ENCODE data around the gene DEFB110. TPM values are rescaled to one million over a fixed set of nuclear protein-coding genes. Genes with fewer than 3 reads are reported as not detected.

Gene DEFB110
- not detected for polyA plus RNA-seq

DNA sequence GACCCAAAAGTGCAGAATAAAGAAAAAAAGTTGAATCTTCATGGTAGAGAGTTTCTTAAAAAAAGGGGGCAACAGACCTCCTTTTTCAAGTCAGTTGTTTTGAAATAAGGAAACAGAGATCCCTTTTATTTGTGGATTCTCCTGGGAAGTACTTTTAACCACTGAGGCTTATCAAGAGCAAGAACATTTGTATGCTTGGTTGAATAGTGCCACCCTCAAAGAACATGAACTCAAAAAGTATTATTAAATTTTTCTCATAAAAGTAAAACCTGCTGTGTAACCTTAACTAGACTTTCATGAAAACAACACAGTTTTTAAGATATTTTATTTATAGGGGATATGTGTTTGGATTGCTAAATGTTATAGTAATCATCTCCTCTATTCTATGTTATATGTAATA, at the start of gene DEFB110:
Gene DEFB110, minus strand, starts transcription at position 101 of the 400 bp plus-strand sequence. Its CDS starts 59 bp downstream, at position 42.
- no peak within 1 kb of the TSS for H3K27ac ChIP-seq (ENCODE audit: low read depth, low read length)

DNA sequence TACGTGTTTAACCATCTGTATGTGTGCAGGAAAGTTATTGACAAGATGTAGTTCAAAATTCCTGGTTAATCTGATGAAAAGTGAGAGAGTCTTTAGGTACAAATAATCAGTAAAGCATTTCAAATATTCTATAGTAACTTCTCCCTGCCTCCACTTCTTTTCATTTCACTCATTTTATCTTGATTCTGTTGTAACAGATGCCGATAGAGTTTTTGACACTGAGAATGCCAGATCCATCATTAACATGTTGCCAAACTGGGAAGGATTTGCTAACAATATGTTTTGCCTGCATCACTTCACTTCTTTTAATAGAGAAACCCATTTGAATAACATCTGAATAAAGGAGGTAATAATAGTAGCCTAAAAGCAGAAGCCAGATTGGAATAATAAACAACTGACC, 48.3 kb upstream of the DEFB110 start:
- 70 to 82% (median 81%) methylated on average over 2 of the region's 2 CpGs for WGBS, 3 donors
- H3K27ac ChIP-seq (ENCODE audit: low read depth, low read length) = no peak overlapping the region

DNA sequence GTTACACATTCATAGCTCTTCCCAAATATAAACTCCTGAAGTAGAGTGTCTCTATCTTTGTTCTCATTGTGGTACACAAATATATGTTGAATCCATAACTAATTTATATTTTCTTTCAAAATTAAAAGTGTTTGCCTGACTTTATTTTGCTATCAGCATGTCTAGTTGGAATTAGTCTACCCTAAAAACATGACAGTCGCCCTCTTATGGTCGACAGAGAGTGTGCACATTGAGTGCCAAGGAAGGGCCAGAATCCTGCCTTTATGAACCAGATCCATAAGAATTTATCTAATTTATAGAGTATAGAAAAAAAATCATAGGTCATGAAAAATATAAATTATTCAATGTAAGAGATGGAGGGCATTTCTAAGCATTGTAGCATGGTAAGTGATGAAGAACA, 40.3 kb upstream of the DEFB110 start:
- no peak overlapping the region for H3K27ac ChIP-seq (ENCODE audit: low read depth, low read length)
- 5 to 10% (median 6%) methylated on average over 2 of the region's 2 CpGs for WGBS, 3 donors

DNA sequence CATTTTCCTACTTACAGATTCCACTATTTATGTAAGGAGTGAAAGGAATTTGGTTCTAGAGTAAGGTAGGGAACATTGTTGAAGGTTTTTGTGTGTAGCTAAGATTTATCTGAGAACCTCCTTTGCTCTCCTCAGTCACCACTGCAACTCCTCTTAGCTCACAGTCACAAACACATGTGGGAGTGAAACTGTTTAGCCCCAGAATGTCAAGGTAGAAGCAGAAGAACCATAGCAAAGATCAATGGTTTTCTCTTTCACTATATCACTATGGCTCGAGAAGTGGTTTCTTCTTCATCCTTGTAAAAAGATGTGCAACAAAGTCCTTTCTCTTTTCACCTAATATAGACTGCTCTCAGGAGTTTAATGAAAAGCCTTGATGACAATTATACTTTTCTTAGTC, 34.4 kb upstream of the DEFB110 start:
- WGBS, 3 donors = 76 to 81% (median 77%) methylated on average over 1 of the region's 1 CpG
- no peak overlapping the region for H3K27ac ChIP-seq (ENCODE audit: low read depth, low read length)

DNA sequence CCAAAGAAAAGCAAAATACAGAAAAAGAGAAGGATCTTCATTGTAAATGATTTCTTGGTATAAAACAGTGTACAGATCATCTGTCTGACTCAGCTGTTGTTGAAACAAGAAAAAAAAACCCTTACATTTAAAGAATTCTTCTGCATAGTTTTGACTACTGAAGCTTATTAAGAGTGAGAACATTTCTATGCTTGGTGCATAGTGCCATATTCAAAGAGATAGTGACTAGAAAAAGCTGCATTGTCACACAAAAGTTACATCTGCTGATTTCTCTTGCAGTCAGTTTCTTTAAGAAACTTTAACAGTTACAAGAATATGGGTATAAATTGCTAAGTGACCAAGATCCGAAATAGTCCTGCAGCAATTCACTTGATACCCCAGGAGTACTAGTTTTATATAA, 28.0 kb upstream of the DEFB110 start, which contains the start of gene DEFB112:
Gene DEFB112, minus strand, starts transcription at position 101 of the 400 bp plus-strand sequence. Its CDS starts 60 bp downstream, at position 41.
- H3K27ac ChIP-seq (ENCODE audit: low read depth, low read length) = no peak within 1 kb of the TSS
- 69 to 77% (median 76%) methylated on average over 1 of the region's 1 CpG for WGBS, 3 donors

DNA sequence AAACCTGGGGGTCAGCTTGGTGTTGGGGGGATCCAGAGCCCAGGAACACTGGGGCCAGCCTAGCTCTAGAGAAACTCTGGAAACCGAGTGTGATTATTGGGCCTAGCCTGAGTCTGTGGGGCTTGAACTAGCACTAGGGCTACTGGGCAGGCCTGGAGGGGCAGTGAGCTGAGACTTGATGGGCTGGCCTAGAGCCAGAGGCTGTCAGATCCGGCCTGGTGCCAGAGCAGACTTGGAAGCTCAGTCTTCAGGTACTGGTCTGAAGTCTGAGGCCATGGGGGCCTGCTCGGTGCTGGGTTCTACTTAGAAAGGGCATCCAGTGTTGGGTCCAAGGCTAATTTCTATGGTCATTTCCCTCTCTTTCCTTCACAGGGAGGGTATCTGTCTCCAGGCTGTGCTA, 25.2 kb upstream of the DEFB110 start:
- 69 to 76% (median 72%) methylated on average over 3 of the region's 3 CpGs for WGBS, 3 donors

DNA sequence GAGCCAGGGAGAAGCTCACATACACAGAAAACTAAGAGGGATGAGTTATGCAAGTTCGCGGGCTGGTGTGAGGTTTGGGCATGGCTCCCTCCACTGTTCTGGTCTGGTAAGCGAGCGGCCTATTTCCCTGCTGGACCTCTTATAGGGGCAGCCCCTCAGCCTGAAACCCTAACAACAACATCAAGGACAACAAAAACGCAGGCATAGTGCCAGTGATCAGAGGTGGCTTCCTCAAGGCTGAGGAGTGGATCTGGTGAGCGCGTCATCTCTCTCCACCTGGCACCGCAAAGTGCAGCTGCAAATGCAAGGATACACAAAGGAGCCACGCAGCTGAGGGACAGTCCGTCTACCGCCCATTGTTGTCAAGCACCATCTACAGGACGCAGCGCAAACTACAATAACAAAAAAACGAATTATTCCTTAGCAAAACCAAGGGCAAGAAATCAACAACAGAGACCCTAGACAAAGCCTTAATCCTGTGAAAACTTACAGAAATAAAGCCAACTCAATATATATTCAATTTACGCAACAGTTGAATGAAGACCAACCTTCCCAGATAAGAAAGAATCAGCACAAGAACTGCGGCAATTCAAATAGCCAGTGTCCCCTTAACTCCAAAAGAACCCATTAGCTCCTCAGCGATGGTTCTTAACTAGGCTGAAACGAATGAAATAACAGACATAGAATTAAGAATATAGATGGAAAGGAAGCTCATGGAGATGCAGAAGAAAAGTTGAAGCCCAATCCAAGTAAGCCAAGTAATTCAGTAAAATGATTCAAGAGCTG, 9.2 kb upstream of the DEFB110 start:
- WGBS, 3 donors = 40 to 49% (median 47%) methylated on average over 18 of the region's 18 CpGs
- H3K27ac ChIP-seq (ENCODE audit: low read depth, low read length) = no peak overlapping the region

More for the DNA sequence above, 25.2 kb upstream of the DEFB110 start:
- no peak overlapping the region for H3K27ac ChIP-seq (ENCODE audit: low read depth, low read length)

DNA sequence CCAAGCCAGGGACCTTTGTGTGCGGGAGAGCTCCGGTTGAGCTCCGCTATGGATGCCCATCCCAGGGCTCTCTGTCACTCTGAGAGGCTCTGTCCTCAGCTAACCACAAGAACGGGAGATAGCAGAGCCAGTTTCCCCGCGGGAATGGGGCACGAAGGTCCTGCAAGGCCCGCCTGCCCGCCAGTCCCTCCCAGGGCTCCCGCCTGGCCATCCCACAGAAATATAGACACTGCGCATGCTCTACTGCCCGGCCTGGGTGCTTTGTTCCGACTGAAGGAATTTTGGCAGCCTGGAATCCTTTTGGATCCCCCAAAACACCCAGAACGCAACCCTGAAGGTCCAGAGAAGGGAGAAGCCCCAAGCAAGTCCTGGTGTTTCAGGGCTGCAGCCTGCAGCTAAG, 8.6 kb upstream of the DEFB110 start:
- no peak overlapping the region for H3K27ac ChIP-seq (ENCODE audit: low read depth, low read length)
- WGBS, 3 donors = 83 to 87% (median 85%) methylated on average over 14 of the region's 14 CpGs

DNA sequence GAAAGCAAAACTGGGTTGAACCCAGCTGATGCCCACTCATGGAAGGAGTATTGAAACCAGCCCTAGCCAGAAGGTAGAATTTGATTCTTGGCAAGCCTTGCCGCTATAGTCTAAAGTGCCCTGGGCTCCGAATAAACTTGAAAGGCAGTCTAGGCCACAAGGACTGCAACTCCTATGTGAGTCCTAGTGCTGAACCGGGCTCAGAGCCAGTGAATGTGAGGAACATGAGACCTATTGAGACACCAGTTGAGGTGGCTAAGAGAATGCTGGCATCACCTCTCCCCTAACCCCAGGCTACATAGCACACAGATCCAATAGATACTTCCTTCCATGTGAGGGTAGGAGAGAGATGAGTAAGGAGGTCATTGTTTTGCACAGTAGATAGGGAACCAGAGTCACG, 3.5 kb upstream of the DEFB110 start:
- no peak overlapping the region for H3K27ac ChIP-seq (ENCODE audit: low read depth, low read length)
- 86 to 87% (median 86%) methylated on average over 4 of the region's 4 CpGs for WGBS, 3 donors

DNA sequence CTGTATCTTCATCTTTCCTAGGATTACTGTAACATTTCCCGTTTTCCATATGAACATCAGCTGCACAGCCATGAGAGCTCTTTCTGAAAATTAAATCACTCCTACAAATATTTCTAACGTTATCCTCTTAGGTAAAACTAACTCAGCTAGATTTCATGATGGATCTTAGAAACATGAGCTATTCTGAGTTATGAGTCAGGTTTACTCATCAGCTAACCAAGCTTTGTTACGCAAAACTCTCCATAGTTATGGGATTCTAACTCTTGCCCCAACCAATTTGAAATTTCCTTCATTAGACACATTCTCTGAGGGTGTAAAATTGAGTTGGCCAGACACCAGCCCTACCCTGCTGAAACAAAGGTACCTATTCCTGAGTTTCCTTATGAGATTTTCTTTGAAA, 14.0 kb downstream of the DEFB110 start:
- 80 to 85% (median 80%) methylated on average over 3 of the region's 3 CpGs for WGBS, 3 donors
- no peak overlapping the region for H3K27ac ChIP-seq (ENCODE audit: low read depth, low read length)

DNA sequence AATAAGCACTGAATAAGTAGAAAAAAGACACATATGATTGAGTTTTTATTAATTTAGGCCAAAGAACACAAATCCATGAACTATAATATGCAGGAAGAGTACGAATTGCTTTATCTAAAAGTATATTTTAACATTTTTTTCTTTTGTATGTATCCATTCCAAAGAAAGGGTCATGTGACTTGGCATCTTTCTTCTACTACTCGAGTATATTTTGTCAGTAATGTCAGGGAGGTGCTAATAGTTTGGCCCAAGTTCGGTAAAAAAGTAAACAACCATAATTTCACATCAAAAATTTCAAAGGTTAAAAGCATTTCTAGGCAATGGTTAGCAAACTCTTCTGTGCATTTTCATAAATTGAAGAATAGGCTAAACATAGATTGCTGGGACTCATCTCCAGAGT, 18.7 kb downstream of the DEFB110 start:
- H3K27ac ChIP-seq (ENCODE audit: low read depth, low read length) = no peak overlapping the region
- WGBS, 3 donors = 47 to 56% (median 48%) methylated on average over 3 of the region's 3 CpGs

DNA sequence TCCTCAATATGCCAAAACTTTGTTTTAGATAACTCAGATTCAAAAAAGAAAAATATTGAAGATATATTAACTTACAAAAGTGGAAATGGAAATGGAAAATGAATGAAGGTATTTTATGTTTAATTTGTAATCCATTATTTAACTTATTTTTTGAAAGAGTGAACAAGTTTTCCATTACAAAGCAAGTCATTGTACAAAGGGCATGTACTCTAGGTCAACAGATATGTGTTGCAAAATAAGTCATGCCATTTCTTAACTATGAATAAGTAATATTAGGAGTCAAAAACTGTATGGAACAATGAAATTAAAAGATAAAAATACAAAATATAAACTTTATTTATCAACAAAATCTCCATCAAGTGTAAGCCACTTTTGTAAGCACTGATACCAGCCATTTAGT, 26.5 kb downstream of the DEFB110 start:
- no peak overlapping the region for H3K27ac ChIP-seq (ENCODE audit: low read depth, low read length)

DNA sequence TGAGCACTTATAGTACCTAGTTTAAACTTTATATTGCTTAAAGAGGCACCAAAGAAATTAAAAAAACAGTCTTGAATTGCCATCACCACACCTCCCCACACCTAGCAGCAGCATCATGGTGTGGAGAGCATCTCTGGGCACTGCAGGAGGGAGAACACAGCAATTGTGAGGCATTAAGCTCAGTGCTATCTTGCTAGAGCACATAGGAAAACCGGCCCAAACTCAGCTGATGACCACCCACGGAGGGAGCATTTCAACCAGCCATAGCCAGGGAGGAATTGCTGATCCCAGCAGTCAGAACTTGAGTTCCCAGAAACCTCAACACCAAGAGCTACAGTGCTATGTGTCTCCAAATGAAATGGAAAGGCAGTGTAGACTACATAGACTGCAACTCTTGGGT, 32.9 kb downstream of the DEFB110 start:
- 62 to 66% (median 65%) methylated on average over 2 of the region's 2 CpGs for WGBS, 3 donors
- H3K27ac ChIP-seq (ENCODE audit: low read depth, low read length) = no peak overlapping the region

DNA sequence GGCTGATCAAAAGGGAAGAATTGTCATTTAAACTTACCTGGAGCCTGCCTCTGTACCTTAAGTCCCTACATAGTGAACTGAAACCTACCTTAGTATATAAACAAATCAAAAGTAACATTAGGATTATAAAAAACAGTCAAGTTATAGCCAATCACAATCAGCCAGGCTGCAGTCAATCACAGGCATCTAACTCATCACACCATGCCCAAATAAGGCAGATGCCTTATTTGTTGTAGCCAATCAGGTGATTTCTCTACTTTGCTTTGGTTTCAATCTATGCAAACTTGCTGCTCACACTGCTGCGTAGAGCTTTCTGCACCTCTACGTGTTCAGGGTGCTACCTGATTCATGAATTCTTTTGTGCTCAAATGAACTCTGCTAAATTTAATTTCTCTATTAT, 34.0 kb downstream of the DEFB110 start:
- WGBS, 3 donors = 91 to 93% (median 91%) methylated on average over 2 of the region's 2 CpGs
- H3K27ac ChIP-seq (ENCODE audit: low read depth, low read length) = no peak overlapping the region

DNA sequence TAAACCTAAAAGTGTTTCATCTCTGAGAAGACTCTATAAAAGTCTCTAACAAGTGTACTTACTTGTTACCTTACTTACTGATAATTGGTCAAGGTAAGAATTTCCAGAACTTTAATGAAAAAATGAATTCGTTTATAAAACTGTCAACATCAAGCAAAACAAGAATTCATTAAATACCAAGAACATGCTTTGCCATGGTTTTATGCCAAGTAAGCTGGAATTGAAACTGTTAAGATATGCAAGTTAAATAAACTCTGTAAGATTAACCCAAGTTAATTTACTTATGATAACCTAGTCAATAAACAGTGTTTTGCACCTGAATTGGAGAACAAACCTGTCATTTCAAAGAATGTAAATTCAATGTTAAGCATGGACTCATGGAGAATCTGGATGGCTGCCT, 35.2 kb downstream of the DEFB110 start:
- H3K27ac ChIP-seq (ENCODE audit: low read depth, low read length) = no peak overlapping the region
- WGBS, 3 donors = 32 to 66% (median 39%) methylated on average over 1 of the region's 1 CpG

DNA sequence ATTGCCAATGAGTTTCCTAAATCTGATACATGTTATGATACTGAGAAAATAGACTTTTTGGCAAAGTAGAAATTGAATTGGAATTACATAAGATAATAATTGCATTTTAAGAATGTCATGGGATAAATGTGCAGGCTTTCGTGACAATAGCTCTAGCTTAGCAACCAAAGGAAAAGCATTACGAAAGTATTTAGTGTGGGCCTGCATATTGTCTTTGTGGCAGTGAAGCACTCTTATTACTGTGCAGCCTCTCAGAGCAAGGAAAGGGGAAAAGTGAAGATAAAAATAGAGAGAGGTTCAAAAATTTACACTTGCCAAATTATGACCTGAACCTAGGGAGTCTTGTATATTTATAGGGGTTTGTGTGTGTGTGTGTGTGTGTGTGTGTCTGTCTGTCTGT, 39.7 kb downstream of the DEFB110 start:
- no peak overlapping the region for H3K27ac ChIP-seq (ENCODE audit: low read depth, low read length)

DNA sequence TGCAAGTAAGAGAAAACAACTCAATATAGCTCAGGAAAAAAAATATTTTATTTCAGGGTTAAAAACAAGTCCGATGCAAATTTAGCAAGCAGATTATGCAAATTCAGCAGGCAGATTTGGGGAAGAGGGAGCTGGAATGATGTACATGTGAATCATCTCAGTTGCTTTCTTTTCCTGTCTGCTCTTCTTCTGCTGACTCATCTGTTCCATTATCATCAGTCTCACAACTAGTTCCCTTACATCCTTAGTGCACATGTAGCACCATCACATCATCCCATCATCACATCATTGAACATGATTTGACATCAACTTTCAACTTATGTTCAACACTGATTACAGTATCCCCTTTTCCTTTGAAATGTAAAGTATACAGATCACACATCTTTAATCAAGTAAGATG, 40.9 kb downstream of the DEFB110 start:
- H3K27ac ChIP-seq (ENCODE audit: low read depth, low read length) = no peak overlapping the region
- WGBS, 3 donors = 42 to 73% (median 53%) methylated on average over 1 of the region's 1 CpG

More for the DNA sequence above, 39.7 kb downstream of the DEFB110 start:
- 73 to 84% (median 75%) methylated on average over 2 of the region's 2 CpGs for WGBS, 3 donors

DNA sequence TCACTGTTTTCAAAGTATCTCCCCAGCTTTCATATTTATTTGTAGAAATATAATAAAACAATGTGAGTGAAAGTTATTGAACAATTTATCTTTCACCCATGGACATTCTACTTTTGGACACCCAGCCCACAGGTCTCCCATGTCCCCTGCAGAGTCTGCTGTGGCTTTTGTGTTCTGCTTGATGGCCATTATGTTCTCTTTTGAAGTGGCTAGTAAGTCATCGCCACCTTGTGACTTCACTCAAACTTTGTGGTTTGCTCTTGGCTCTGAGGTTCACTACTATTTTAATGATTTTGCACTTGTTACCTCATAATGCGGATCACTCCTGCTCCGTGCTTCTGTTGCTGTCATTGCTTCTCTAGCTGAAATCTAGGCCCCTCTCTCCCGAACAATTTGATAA, 42.2 kb downstream of the DEFB110 start:
- WGBS, 3 donors = 78 to 92% (median 82%) methylated on average over 4 of the region's 4 CpGs

DNA sequence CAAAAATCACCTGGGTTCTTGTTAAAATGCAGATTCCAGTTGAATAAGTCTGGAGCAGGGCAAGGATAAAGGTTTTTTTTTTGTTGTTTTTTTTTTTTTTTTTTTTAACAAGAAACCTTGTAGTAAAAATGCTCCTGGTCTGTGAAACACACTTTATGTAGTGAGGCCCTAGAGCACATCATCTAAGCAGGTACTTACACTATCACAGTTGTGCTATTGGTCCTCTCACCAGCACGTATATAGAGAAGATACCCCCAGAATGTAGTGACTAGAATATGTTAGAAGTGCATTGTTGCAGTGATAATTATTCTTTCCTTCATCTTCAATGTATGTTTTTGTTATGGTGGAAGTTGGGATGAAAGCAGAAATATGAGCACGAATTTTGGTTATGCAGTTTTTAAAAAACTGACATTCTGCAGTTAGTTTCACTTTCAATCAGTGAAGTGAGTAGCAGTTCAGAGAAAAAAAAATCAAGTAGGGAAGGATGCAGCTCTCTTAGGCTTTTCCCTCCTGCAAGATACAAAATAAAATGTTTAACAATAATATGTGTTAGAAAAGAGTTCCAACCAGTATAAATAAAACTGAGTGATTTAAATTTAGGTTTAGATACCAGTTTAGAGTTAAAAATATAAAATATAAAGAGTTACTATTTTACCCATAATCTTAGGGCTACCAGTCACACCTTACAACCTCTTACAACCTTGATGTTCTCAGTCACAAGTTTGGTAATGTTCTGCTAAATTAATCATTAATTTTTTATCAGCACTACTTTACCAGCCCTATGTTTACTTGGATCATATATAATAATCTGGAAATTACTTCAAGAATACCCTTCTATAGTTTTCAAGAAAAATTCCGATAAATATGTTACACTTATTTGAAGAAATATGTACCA, 43.2 kb downstream of the DEFB110 start:
- H3K27ac ChIP-seq (ENCODE audit: low read depth, low read length) = no peak overlapping the region
- 36 to 41% (median 40%) methylated on average over 3 of the region's 3 CpGs for WGBS, 3 donors

More for the DNA sequence above, 42.2 kb downstream of the DEFB110 start:
- H3K27ac ChIP-seq (ENCODE audit: low read depth, low read length) = no peak overlapping the region
